ENCODE data around the gene PDCD1LG2.

GRCh38 chr9:5499157-5499556 is 11.2 kb upstream of the PDCD1LG2 start:
- TF ChIP-seq CTCF (IDR thresholded peaks at IDR 0.05; ENCODE audit: insufficient read depth, low read depth, low read length) (no peak), EZH2 (IDR thresholded peaks at IDR 0.05; ENCODE audit: insufficient read depth, low read length) (no peak)

Data from astrocyte (in vitro differentiated cells and primary cell).